Neural cell (in vitro differentiated cells): ENCODE results near the gene HOXA10.
A peak's percentile ranks its signal among the peaks of the same experiment; 100 is the strongest.

Experiments
- CTCF ChIP-seq: fragments of 450-650 bp; IDR thresholded peaks from 2 replicates; pipeline ENCODE4 v1.5.1; 2014; ENCODE audit warnings: antibody characterized with exemption, mild to moderate bottlenecking, moderate library complexity; ENCODE audit not compliant: poor library complexity, severe bottlenecking
- EP300 ChIP-seq: fragments of 450-650 bp; conservative IDR thresholded peaks from 2 replicates; pipeline ENCODE4 v1.6.1; 2014; ENCODE audit warnings: antibody characterized with exemption, mild to moderate bottlenecking, moderate library complexity; ENCODE audit not compliant: poor library complexity, severe bottlenecking
- EZH2 ChIP-seq: fragments of 200-600, 300-800 bp; shearing (Covaris generic), sonication (generic); IDR thresholded peaks from 2 replicates; pipeline ENCODE4 v1.6.1; 2014; ENCODE audit warnings: antibody characterized with exemption, low read length, borderline replicate concordance, mild to moderate bottlenecking; ENCODE audit not compliant: insufficient read depth, poor library complexity, severe bottlenecking
- SMC3 ChIP-seq: fragments of 450-650 bp; conservative IDR thresholded peaks from 2 replicates; pipeline ENCODE4 v1.6.1; 2014; ENCODE audit warnings: antibody characterized with exemption, mild to moderate bottlenecking, moderate library complexity; ENCODE audit not compliant: poor library complexity
- TAF1 ChIP-seq: IDR thresholded peaks from 2 replicates; pipeline ENCODE4 v1.6.1; 2012; ENCODE audit warnings: low read depth

- TF ChIP-seq EZH2, result no peak
- peak; percentile 98 for TF ChIP-seq CTCF
- peak; percentile 24 for TF ChIP-seq EP300
- TF ChIP-seq TAF1, result no peak
- peak; percentile 98 for TF ChIP-seq SMC3
Measured at GRCh38 chr7:27160546-27161213, 13.4 kb downstream of the HOXA10 start.
